HG03108 (cell line): ENCODE results near the gene PSENEN.

ENCODE experiments used
- ATAC-seq: cut with Tn5 transposase; IDR thresholded peaks from one replicate; pipeline ENCODE4 v1.9.1; 2021; ENCODE audit warnings: moderate library complexity; ENCODE audit not compliant: unreplicated experiment

The PSENEN gene

DNA sequence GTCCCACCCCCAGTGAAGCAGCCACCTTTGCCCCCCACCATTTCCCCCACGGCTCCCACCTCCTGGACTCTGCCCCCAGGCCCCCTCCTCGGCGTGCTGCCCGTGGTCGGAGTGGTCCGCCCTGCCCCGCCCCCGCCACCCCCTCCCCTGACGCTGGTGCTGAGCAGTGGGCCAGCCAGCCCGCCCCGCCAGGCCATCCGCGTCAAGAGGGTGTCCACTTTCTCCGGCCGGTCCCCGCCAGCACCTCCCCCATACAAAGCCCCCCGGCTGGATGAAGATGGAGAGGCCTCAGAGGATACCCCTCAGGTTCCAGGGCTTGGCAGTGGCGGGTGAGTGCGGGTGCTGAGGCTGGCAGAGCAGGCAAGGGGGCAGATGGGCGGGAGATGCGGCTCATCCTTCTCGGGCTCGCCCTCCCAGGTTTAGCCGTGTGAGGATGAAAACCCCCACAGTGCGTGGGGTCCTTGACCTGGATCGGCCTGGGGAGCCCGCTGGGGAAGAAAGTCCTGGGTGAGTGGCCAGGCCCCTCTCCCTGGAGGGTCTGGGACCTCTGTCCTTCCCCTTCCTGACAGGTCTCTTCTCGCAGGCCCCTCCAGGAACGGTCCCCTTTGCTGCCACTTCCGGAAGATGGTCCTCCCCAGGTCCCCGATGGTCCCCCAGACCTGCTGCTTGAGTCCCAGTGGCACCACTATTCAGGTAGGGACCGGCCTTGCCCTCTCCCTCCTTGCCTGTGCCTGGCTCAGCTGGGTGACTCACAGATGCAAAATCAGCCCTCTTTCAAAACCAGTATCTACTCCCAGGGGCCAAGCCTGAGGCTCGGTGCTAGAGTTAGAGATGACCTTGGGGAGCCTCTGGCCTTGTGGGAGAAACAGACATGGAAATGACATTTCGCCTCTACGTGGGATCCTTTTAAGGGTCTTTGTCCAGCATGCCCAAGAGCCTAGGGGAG, 12.0 kb upstream of the PSENEN start:
- no peak for ATAC-seq

DNA sequence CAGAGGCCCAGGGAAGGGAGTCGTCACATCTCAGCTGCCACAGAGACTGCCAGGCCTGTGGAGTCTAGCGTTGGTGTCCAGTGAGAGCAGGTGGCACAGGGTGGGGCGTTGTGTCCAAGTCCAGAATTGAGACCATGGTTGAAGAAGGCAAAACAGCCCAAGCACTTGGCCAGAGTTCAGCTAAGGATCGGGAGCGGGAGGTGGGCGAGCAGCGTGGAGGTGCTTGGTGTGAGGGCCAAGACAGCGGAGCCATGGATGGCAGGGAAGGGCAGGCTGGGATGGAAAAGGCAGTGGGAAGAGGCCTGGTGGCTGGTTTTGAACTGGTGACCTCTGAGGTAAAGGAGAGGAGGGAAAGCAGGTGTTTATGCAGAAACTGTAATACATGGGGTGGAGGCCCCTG, 11.2 kb upstream of the PSENEN start:
- ATAC-seq, result no peak

DNA sequence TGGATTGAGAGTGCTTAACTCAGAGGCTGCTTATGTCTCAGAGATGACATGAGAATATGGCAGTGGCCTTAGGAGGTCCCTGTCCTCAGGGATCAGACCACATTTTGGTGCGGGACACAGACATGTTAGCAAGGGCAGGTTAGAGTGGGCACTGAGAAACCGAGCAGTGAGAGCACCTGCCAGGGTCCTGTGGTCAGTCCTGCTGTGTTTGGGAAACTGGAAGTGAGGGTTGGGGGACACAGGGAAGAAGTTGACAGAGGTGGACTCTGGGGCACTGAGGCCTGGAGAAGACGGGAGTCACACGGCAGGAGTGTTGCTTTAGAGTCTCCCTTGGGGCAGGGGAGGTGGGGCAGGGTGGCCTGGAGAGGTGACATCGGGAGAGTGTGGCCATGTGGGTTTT, 10.6 kb upstream of the PSENEN start:
- ATAC-seq, result no peak

DNA sequence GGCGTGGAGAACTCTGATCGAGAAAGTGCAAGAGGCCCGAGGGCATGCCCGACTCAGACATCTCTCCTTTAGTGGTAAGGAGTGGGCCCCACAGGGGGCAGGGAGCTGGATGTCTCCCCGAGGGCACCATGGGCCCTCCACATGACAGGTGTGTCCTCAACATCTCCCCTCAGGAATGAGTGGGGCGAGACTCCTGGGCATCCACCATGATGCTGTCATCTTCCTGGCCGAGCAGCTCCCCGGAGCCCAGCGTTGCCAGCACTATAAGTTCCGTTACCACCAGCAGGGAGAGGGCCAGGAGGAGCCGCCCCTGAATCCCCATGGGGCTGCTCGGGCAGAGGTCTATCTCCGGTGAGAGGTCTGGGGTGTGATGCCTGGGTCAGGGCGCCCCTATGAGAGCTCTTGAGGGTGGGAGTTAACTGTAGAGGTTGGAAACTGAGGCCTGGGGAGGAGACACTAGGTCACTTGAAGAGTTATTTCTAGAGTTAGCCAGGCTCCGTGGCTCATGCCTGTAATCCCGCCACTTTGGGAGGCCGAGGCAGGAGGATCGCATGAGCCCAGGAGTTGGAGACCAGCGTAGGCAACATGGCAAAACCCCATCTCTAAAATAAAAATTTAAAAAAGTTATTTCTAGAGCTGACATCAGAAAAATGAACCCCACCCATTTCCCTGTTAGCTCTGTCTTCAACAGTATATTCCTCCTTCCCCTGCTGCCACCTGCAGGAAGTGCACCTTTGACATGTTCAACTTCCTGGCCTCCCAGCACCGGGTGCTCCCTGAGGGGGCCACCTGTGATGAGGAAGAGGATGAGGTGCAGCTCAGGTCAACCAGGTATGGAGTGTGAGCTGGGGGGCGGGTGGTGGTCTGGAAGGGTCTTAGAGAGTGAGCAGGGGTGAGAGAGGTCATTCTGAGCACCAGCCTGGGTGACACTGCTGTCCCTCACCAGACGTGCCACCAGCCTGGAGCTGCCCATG, 8.3 kb upstream of the PSENEN start:
- no peak for ATAC-seq

DNA sequence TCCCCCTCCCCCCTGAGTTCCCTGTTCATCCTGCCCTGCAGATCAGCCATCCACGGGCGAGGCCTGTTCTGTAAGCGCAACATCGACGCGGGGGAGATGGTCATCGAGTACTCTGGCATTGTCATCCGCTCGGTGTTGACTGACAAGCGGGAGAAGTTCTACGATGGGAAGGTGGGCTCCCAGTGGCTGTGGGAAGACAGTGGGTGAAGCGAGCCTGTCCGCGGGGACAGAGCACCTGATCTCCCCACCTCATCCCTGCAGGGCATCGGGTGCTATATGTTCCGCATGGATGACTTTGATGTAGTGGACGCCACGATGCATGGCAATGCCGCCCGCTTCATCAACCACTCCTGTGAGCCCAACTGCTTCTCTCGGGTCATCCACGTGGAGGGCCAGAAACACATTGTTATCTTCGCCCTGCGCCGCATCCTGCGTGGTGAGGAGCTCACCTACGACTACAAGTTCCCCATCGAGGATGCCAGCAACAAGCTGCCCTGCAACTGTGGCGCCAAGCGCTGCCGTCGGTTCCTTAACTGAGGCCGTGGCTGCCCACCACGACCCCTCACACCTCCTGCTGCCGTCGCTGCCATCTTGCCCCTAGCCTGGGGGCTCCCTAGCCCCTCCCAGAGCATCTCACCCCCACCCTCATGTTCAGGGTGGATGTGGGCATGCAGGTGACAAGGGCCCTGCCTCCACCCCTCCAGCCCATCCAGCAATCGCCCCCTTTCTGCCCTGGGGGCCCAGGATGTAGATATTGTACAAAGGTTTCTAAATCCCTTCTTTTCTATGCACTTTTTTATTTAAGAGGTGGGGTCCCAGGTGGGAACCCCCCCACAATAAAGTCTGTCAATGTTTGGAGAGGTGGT, 7.2 kb upstream of the PSENEN start:
- ATAC-seq, result no peak

DNA sequence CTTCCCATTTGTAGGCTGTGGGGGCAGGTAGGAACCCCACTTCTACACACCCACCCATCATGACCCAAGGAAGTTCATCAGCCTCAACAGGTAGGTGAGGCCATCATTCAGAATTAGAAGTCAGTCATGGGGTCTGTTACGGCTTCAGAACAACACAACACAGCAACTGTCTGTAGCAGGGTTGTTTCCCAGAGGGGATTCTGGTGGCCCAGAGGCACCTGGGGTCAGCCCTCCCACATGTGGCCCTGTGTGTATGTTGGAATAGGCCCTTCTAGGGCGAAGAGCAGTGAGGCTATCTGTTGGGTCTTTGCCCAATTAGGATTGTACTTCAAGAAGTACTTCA, 6.6 kb upstream of the PSENEN start:
- no peak for ATAC-seq

DNA sequence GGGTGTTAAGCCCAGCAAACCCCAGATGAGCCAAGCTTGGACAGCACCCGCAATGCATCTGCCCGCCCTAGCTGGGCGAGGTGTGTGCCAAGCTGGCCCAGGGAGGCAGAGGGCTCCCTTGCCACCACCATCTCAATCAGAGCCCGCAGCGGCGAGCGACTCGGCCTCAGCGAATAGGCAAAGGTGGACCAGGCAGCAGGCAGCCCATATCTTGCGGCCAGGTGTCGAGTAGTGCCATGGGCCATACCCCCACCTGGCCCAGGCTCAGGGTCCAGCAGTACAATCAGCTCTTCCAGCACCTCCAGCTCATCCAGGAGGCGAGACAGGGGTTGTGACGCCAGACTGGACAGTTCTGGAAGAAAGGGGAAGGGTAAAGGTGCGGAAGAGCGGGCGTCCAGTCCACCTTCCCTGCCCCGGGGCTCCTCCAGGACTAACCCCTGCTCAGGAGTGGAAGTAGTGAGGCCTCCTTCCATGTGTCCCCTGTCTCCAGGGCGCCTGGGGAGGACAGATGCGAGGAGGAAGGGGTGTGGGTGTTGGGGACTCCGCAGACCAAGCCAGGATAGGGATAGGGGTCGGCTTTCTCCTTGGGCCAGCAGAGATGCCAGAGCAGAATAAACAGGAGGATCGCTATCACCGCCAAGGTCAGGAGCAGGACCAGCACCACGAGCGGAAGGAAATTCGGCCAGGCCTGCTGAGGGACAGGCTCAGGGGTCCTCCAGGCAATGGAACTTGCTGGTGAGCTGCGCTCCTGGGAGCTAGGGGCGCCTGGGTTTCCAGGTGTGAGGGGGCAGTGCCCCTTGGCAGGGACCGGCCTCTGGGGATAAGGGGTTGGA, 6.0 kb upstream of the PSENEN start:
- no peak for ATAC-seq

DNA sequence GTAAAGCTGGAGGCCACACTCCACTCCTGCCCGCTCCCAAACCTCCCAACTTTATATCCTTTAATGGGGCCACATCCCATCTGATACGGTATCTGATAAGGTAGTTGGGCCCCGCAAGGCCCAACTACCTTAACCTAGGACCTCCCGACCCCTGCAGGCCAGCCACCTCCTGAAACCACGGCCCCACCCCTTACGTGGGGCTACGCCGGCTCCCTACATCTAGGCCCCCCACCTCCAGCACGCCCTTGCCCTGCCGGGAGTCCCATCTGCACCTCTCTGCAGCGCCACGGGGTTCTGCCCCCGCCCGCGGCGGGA, 5.4 kb upstream of the PSENEN start:
- no peak for ATAC-seq

DNA sequence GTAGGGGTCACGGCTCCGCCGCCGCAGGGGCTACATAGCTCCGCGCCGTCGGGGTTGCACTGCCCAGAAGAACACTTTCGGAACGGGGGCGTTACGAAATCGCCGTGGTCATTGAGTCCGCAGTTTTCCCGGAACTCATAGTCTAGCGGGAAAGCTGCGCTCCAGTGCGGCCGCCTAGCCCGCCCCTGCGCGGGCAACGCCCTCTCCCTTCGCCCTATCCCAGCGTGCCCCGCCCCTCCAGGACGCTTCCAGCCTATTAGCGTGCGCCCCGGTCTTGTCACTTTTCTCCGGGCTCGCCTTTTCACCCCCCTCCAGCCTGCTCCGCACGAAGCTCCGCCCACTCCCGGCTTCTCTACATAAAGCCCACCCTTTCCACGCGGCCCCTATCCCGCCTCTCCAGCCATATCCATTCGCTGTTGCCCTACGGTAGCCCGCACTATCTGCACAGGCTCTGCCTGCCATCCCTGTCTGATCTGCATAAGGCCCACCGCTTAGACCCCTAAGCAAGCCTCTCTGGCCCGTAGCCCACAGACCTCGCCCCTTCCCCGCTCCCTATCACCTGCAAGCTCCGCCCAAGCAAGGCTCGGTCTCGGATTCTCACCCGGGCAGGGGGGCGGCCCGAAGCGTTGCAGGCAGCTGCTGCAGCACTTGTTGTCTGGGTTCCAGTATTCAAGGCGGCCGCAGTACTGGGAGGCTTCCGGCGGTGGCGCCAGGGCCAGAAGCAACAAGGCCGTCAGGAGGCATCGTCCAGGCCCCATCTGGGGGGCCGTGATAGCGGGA, 4.8 kb upstream of the PSENEN start:
- peak; percentile 49 for ATAC-seq

DNA sequence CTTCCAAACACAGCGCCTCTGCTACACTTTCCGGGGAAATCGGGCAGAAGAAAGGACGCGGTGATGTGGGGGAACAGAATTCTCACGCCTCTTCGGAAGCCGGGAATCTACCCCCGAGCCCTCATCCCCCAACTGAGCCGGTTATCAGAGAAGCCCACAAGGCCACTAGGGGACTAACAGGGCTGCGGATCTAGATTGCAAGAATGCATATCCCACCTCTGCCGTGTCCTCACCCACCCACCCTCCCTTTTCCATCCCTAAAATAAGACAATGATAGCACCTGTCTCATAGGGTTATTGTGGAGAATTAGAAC, 4.3 kb upstream of the PSENEN start:
- ATAC-seq, result no peak

DNA sequence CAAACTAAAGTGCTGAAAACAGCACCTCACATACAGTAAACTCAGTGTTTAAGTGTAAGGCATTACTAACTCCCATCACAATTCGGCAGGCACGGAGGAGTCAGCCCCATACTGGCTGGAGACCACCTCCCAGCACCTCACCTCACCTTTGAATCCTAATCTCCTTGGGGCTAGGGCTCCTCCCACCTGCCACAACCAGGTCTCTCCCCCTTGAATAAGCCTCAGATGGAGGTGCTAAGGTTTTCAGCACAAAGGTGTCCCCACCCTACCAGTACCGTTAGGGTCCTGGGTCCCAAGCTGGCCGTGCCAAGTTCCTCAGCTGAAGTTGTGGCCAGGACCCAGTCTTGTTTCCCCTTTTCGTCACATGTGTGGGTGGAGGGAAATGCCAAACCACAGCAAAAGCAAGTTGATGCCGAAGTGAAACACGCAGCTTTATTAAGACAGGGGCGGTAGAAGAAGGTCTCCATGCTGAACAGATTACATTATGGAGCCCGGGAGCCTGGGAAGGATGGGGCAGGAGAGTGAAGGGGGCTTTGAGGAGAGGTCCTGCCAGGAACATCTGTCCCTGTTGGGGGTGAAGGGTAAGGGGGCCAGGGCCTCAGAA, 3.2 kb upstream of the PSENEN start, which contains the start of gene IGFLR1:
IGFLR1 (minus strand) TSS at position 332 of the 604 bp plus-strand sequence. CDS start 1,272 bp downstream, outside the sequence.
- ATAC-seq, result no peak

DNA sequence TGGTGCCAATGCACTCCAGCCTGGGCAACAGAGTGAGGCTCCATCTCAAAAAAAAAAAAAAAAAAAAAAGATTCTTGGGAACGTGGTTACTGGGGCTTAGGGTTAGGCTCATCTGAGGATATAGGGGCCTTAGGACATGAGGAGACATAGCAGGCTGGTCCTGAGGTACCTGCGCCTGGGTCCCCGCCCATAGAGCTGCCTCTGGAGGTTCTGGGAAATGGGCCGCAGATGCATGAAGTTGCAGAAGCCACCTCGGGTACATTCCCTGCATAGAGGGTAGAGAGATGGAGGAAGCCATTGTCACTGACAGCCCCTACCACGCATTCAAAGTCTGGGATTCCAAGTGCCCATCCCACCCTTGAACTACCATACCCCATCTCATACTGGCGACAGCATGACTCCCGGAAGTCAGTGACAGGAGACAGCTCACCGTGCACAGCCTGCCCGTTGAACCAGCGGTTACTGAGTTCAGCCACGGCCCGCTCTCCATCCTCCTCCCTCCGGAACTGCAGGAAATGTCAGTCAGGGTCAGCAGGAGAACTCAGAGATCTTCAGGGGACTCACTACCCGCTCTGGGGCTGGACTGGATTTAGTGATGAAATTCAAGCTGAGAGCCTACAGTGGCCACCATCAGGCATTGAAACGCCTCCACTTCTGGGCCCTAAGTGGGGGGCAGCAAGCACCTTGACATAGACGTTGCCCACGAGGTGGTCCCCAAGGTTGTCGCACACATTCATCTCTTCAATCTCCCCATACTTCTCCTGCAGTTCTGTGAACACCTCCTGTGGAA, 1.6 kb upstream of the PSENEN start:
- no peak for ATAC-seq

DNA sequence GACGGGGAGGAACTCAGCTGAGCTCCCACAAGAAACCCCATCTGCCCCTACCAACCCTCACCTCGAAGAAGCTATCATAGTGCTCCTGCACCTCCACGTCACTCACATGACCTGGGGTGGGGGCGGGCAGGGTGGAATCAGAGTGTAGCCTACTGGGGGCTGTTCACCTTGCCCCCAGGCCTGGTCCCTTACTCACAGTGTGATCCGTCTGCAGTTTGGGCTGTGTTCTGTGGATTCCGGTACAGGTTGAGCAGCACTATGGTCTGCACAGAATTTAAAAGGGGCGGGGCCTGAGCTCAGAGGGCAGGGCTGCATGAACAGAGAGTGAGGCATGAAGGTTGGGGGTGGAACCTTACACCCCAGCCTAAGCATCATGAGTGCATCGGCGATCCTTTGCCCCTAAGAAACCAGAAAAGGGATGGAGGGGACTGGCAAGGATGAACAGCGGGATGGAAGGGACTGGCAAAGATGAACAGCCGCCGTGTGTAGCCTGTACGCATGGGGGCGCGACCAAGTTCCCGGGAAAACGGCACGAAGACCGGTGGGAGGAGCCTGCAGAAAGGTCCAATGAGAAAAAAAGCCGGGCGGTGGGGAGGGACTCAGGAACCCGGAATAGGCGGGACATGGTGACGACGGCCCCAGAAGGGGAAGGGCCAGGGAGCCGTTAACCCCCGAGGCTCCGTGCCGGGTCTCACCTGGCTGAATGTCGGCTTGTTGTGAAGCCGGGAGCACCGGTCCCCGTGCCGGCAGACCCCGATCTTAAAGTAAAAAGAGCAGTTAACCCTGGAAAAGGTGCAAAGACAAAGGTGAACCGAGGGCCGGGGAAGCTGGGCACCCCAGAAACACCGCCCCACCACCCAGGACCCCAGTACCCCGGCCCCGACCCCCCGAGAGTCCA, 772 bp upstream of the PSENEN start:
- no peak for ATAC-seq

DNA sequence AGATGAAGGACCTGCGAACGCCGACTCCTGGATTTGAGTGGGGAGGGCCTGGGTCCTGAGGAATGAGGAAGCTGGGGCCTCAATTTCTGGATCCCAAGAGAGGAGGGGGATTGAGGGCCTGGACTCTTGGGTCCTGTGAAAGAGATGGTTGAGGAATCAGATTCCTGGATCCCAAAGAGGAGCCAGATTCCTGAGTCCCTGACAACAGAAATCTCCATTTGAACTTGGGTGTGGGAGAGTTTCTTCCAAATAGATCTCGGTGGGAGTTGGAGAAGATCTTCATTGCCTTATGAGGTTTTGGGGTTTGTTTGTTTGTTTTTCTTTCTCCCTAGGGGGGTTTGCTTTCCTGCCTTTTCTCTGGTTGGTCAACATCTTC, 624 bp downstream of the PSENEN start:
- no peak for ATAC-seq

DNA sequence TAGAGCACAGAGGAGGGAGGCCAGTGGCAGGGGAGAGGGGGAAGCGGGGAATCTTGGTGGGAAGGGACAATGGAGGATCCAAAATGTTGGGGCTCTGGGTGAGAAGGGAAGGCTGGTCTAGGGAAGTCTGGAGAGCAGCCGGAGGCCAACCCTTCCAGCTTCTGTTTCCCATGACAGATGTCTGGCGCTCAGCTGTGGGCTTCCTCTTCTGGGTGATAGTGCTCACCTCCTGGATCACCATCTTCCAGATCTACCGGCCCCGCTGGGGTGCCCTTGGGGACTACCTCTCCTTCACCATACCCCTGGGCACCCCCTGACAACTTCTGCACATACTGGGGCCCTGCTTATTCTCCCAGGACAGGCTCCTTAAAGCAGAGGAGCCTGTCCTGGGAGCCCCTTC, 1.1 kb downstream of the PSENEN start:
- ATAC-seq, result no peak

DNA sequence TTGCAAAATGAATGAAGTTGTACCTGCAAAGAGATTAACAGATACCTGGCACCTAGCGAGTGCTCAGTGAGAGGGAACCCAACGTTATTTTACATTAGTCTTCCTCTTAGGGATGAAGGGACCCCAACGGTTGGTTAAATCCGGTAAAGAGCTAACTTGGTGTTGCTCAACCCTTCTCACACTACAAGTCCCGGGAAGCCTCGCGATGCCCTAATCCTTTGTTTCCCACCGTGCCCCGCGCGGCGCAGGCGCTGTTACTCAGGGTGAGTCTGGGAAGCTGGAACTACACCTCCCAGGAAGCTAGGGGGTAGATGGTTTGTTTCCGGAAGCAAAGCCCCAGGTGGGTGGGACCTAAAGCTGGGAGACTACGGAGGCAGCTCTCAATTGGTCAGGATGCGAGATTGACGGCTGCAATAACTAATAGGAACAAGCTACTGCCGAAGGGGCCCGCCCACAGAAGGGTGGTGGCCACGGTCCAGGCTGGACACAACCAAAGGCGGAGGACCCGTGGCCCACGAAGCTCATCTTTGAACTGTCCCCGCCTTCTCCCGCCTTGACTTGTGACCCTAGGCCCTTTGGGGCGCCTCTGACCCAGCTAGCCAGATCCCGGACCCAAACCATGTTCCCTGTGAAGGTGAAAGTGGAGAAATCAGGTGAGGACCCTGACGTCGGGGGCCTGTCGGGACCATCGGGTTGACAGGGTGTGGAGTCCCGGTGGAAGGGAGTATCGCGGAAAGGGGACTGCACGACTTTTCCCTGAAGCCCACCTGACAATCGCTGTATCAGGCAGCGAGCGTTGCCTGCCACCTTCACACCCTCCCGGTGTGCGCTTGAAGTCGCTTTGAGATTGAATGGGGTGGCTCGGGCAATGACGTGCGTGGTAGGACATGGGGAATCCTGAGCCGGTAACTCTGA, 2.9 kb downstream of the PSENEN start, which contains the start of gene LIN37:
LIN37 (plus strand) TSS at position 471 of the 915 bp plus-strand sequence; CDS start at position 620, 149 bp downstream.
- peak; percentile 74 for ATAC-seq
